ENCODE results near the gene ZNF467. TPM values are rescaled to one million over a fixed set of nuclear protein-coding genes. Genes with fewer than 3 reads are reported as not detected.

The ZNF467 gene
- total and polyA plus RNA-seq, 2 donors (not counting 3 experiments of a cell fraction or from before 2014, with no cell fraction given), result 4.2 to 8.9 TPM

DNA sequence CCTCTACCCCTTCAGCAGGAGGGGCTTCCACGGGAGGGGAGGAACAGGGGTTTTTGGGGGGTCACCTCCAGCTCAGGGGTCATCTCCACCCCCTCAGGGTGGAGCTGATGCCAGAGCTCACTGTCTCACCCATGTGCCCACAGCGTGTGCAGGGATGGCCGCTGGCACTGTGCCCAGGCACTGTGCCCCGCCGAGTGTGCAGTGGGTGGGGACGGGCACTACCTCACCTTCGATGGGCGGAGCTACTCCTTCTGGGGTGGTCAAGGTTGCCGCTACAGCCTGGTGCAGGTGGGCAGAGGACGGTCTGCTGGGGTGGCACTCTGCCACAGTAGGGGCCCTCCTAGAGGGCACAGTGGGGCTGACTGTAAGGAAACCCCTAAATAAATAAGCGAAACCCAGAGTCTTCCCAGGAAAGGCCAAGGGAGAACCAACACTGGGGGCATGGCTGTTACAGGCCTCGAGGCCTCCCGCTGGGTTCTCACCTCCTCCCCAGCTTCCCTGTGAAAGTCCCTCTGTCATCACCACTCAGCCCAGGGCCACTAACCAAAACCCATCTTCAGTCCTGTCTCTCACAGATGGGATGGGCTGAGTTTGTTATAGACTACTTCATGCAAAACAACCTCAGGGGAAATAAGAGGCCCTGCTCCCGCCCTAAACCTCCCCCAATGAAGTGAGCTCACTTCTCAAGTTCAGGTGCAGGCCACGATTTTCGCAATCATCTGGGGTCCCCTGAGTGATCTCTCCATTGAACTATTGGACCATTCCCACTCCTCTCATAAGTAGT, 7.4 kb upstream of the ZNF467 start:
- H3K9me1 ChIP-seq (replicated peaks; ENCODE audit: control insufficient read depth, extremely low read depth, insufficient read depth, low read length), result no peaks in the 10 kb centered on the region
- no peaks in the 10 kb centered on the region for H3K79me2 ChIP-seq (ENCODE audit: control insufficient read depth, insufficient read depth, low read length)
- ChIA-PET CTCF (no interaction called here), POLR2A (no interaction called here)
- H4K20me1 ChIP-seq (replicated peaks; ENCODE audit: control insufficient read depth, extremely low read depth, insufficient read depth, low read length), result no peaks in the 10 kb centered on the region
- no peaks in the 10 kb centered on the region for H3K9me3 ChIP-seq (replicated peaks; ENCODE audit: control insufficient read depth, insufficient read depth, low read length)
- H3K27me3 ChIP-seq (ENCODE audit: control insufficient read depth in 2 of 2, insufficient read depth in 2 of 2, low read length in 2 of 2), result no peaks in the 10 kb centered on the region
- peaks cover 10% of the 10 kb centered on the region for H3K4me1 ChIP-seq (ENCODE audit: control insufficient read depth, extremely low read depth, insufficient read depth, low read length)
- H3K27ac ChIP-seq (ENCODE audit: insufficient read depth, low read depth, low read length), result no peak overlapping the region
- H3K4me2 ChIP-seq (ENCODE audit: insufficient read depth, low read length), result no peak overlapping the region
- FAIRE-seq, result no peak
- intact Hi-C loops (cut with micrococcal nuclease) (no loop called here), dilution Hi-C loops (cut with MboI; ENCODE audit: extremely low pct_ligation_motif_present, low sequenced_read_pairs) (no loop called here)
- H3K4me3 ChIP-seq (replicated peaks in 1 of 3; ENCODE audit: insufficient read depth in 1 of 3, low read depth in 1 of 3, low read length in 3 of 3), result no peak overlapping the region
- H2AFZ ChIP-seq (ENCODE audit: low read depth, low read length), result no peak overlapping the region
- no peaks in the 10 kb centered on the region for H3K36me3 ChIP-seq (ENCODE audit: control insufficient read depth in 2 of 2, extremely low read depth in 1 of 2, insufficient read depth in 2 of 2, low read length in 2 of 2)
- BruUV-seq (replicated peaks), result no TSS peak
- TF ChIP-seq, protein P1, sequence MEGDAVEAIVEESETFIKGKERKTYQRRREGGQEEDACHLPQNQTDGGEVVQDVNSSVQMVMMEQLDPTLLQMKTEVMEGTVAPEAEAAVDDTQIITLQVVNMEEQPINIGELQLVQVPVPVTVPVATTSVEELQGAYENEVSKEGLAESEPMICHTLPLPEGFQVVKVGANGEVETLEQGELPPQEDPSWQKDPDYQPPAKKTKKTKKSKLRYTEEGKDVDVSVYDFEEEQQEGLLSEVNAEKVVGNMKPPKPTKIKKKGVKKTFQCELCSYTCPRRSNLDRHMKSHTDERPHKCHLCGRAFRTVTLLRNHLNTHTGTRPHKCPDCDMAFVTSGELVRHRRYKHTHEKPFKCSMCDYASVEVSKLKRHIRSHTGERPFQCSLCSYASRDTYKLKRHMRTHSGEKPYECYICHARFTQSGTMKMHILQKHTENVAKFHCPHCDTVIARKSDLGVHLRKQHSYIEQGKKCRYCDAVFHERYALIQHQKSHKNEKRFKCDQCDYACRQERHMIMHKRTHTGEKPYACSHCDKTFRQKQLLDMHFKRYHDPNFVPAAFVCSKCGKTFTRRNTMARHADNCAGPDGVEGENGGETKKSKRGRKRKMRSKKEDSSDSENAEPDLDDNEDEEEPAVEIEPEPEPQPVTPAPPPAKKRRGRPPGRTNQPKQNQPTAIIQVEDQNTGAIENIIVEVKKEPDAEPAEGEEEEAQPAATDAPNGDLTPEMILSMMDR (IDR thresholded peaks at IDR 0.05; ENCODE audit: extremely low read depth in 1 of 2, insufficient read depth in 1 of 2, low read depth in 1 of 2, low read length in 2 of 2), result no peak
- TF ChIP-seq, protein P2, sequence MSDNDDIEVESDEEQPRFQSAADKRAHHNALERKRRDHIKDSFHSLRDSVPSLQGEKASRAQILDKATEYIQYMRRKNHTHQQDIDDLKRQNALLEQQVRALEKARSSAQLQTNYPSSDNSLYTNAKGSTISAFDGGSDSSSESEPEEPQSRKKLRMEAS (IDR thresholded peaks at IDR 0.05; ENCODE audit: insufficient read depth, insufficient read length), result no peak
- TF ChIP-seq MYC (IDR thresholded peaks at IDR 0.05; ENCODE audit: low read depth, low read length), result no peak
- no peak for TF ChIP-seq POLR2A (IDR thresholded peaks at IDR 0.05; ENCODE audit: low read depth, low read length)
- no peak for TF ChIP-seq POLR2AphosphoS5 (IDR thresholded peaks at IDR 0.05; ENCODE audit: insufficient read depth, low read depth, low read length)
- TF ChIP-seq GATA2 (IDR thresholded peaks at IDR 0.05; ENCODE audit: insufficient read depth, insufficient read length, low read depth, low read length), result no peak
- TF ChIP-seq EZH2 (IDR thresholded peaks at IDR 0.05; ENCODE audit: borderline replicate concordance, low read depth, low read length, severe bottlenecking), result no peak
- no peak for TF ChIP-seq JUN (IDR thresholded peaks at IDR 0.05; ENCODE audit: borderline replicate concordance, insufficient read depth, insufficient read length, low read depth)
- TF ChIP-seq FOS (IDR thresholded peaks at IDR 0.05; ENCODE audit: borderline replicate concordance, insufficient read depth, low read length), result no peak
- DNase-seq (ENCODE audit: low read depth, low spot score), result no peak
- H3K9ac ChIP-seq (replicated peaks; ENCODE audit: extremely low read depth, insufficient read depth, low read length), result no peak overlapping the region

Measured in endothelial cell of umbilical vein (primary cell).